ENCODE results near the gene PPP2R5A. TPM values are rescaled to one million over a fixed set of nuclear protein-coding genes. Genes with fewer than 3 reads are reported as not detected.

PPP2R5A gene
- total RNA-seq, 1 donor from 2014 or later, result 25.5 TPM

DNA sequence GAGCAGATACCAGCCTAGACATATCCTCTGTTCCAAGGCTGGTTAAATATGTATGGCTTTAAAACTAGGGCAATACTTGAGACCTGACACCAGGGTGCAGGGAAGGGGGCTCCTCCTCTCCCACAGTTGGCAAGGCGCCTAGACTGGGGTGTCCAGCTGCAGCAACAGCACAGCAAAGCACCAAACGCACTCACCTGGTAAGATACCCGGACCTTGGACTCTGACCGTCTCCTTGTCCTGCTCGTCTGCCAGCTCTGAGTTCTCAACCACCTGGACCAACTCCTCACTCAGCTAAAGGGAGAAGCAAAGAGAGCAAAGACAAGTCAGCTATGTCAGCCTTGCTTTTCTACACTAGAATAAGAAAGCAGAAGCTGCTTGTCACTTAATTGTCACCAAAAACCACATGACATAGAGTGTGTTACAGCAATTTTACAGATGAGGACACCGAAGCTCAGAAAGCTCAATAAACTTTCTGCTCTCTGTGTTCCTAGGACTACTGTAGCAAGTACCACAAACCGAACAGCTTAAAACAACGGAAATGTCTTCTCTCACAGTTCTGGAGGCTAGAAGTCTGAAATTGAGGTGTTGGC is 125.1 kb downstream of the PPP2R5A start:
- Mint-ChIP-seq H3K27ac (ENCODE audit: unreplicated experiment) (no peak overlapping the region), H3K4me3 (ENCODE audit: unreplicated experiment) (peak overlapping the region; percentile 19), H3K27me3 (ENCODE audit: unreplicated experiment) (peaks cover 7% of the 10 kb centered on the region), H3K9me3 (ENCODE audit: unreplicated experiment) (no peaks in the 10 kb centered on the region), H3K4me1 (ENCODE audit: unreplicated experiment) (peaks cover 20% of the 10 kb centered on the region), H3K36me3 (ENCODE audit: low read depth, unreplicated experiment) (peaks cover 41% of the 10 kb centered on the region)
- no peak for DNase-seq (ENCODE audit: low spot score)
- TF ChIP-seq, protein P1, sequence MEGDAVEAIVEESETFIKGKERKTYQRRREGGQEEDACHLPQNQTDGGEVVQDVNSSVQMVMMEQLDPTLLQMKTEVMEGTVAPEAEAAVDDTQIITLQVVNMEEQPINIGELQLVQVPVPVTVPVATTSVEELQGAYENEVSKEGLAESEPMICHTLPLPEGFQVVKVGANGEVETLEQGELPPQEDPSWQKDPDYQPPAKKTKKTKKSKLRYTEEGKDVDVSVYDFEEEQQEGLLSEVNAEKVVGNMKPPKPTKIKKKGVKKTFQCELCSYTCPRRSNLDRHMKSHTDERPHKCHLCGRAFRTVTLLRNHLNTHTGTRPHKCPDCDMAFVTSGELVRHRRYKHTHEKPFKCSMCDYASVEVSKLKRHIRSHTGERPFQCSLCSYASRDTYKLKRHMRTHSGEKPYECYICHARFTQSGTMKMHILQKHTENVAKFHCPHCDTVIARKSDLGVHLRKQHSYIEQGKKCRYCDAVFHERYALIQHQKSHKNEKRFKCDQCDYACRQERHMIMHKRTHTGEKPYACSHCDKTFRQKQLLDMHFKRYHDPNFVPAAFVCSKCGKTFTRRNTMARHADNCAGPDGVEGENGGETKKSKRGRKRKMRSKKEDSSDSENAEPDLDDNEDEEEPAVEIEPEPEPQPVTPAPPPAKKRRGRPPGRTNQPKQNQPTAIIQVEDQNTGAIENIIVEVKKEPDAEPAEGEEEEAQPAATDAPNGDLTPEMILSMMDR (IDR thresholded peaks at IDR 0.05; ENCODE audit: unreplicated experiment), result no peak

Other genes starting within 250 kb of the PPP2R5A start
- gene INTS7, start 249.9 kb upstream of the PPP2R5A start, total RNA-seq (ENCODE audit: unreplicated experiment), result 8.9 TPM
- gene DTL, start 249.7 kb upstream of the PPP2R5A start, total RNA-seq (ENCODE audit: unreplicated experiment), result 11.6 TPM
- gene PACC1, start 129.5 kb downstream of the PPP2R5A start, total RNA-seq (ENCODE audit: unreplicated experiment), result 15.3 TPM
- gene NENF, start 147.5 kb downstream of the PPP2R5A start, total RNA-seq (ENCODE audit: unreplicated experiment), result 25.6 TPM